HG03108 (cell line): ENCODE results near the gene CLCN7.
"Not testable (repeated sequence)": the region's sequence is repeated elsewhere in the genome, so short reads cannot be mapped to it uniquely, and the experiment has no call there.

Experiments
- ATAC-seq: cut with Tn5 transposase; IDR thresholded peaks from one replicate; pipeline ENCODE4 v1.9.1; 2021; ENCODE audit warnings: moderate library complexity; ENCODE audit not compliant: unreplicated experiment

CLCN7 gene

DNA sequence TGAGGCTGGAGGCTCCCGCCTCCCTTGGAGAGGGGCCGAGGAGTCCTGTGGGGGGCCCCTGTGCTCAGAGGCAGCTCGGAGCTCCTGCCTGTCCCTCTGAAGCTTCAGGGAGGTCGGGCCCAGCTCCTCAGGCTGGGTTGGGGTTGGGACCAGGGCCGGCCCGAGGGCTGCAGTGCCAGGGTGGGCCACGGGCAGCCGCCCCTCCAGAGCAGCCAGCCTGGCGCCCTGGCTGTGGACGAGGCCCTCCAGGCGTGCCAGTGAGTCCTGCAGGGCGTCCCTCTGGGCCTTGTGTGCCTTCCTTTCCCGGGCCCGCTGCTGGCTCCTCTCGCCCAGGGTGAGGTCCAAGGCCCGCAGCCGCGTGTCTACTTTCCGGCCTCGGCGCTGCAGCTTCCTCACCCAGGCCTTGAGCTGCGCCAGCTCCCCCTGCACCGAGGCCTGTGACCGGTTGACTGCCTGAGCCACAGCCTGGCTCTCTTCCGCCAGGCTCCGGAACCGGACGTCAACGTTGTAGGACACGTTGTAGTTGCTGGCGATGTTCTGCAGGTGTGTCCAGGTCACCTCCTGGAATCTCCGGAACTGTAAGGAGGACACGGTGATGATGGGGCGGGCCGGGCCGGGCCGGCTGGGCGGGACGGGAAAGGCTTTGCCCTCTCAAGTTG lies 12.7 kb upstream of the CLCN7 start:
- ATAC-seq: no peak

DNA sequence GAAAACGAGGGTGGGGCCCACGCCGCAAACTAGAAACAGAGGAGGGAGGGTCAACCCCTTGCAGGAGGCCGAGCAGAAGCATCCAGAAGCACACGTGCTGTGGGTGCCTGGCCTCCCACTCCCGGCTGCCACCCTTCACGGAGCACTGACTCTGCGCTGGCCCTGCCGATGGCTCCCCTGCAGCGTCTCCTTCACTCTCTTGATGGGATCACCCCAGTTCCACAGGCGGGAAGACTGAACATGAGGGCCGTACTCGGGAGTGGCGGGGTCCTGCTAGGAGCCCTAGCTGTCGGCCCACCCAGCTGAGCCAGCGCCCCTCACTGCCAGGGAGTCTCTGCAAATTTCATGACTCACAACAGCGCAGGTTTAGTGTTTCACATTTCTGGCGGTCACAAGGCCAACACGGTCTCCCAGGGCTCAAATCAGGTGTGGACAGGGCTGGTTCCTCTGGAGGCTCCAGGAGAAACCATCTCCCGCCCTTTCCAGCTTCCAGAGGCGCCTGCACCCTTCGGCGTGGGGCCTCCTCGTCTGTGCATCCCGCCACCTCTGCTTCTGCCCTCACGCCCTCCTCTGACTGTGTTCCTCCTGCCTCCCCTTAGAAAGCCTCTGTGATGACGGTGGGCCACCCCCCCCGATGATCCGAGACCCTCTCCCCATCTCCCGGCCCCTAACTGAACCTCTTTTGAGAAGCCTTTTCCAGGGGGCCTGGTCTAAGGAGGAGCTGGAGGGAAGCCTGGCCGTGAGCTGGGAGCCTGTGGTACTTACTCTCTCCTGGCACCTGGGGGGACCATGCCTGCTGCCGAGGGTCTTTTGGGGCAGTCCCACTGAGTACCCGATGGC lies 11.9 kb upstream of the CLCN7 start:
- no peak for ATAC-seq

DNA sequence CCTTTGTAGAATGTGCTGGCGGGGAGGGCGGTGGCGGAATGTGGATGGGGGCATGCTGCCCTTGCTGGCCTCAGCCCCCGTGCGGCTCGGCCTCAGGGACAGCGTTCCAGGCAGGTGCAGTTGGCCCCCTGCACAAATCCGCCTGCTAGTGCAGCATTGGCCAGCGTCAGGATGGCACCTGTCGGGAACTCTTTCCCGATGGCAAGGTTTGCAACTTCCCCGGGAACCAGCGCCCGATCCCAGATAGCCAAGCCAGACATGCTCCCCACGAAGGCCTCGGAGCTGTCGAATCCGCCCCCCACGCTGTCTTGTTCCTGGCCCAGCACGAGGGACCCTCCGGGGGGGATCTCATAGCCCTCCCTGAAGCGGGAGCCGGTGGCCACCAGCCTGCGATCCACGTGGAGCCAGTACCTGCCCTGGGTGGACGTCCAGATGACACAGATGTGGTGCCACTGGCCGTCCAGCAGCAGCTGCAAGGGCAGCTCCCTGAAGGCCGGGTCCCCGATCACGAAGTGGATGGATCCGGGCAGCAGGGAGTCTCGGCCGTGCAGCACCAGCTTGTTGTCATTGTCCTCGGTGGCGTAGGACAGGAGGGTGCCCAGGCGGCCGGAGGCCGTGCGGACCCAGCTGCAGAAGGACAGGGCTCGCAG lies 11.1 kb upstream of the CLCN7 start:
- no peak for ATAC-seq

DNA sequence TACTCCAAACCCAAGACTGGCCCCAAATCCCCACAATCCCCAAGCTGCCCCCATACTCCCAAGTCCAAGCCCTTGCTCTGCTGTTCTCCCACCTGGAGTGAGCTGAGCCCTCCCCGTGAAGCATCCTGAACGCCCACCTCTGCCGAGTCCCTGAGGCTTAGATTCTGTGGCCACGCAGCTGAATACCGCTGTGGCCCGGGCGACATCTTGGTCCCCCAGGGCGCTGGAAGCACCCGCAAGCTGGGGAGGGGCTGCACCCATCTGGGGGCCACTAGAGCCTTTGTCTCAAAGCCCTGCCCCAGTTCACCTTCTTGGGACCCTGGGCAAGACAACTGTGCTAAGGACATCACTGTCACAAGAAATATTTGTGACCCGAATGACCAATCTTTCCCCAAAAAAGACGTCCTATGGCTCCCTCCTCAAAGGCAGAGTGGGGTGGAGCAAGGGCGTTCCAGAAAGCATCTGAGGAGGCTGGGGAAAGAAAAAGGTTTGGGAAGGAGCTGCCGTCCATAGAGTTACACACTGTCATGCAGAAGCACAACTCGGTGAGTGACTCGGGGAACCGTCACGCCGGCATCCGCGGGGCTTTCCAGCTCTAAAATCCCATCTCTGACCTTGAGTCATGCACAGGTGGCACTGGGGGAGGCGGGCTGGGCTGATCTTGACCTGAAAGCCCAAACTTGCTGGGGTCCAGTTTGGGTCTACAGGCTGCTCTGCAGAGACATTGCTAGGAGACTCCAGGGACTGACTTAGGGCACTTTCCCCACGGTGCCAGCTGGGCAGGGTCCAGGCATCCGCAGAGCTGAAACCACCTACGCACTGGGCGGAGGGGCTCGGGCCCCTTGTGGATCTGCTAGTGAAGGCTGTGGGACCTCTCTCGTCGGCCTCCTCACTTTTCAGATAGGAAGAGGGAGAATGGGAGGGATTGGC lies 7.3 kb upstream of the CLCN7 start:
- ATAC-seq: no peak

DNA sequence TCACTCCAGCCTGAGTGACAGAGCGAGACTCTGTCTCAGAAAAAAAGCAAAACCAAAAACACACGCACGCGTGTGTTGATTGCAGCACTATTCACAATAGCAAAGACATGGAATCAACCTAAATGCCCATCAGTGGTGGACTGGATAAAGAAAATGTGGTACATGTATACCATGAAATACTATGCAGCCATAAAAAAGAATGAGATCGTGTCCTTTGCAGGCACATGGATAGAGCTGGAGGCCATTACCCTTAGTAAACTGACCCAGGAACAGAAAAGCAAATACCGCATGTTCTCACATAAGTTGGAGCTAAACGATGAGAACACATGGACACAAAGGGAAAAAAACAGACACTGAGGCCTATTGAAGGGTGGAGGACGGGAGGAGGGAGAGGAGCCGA lies 4.1 kb upstream of the CLCN7 start:
- not testable (repeated sequence) for ATAC-seq

DNA sequence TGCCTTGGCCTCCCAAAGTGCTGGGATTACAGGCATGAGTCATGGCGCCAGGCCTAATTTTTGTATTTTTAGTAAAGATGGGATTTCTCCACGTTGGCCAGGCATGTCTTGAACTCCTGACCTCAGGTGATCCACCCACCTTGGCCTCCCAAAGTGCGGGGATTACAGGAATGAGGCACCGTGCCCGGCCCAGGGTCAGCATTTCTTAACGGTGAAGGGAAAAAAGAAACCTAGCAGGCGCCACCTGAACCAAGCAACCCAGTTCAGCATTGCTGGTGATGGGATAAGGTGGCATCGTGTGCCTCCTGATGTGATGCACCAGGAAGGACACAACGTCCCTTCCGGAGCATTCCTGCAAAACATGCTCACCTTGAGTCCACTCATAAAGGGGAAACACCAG lies 2.2 kb upstream of the CLCN7 start:
- no peak for ATAC-seq

DNA sequence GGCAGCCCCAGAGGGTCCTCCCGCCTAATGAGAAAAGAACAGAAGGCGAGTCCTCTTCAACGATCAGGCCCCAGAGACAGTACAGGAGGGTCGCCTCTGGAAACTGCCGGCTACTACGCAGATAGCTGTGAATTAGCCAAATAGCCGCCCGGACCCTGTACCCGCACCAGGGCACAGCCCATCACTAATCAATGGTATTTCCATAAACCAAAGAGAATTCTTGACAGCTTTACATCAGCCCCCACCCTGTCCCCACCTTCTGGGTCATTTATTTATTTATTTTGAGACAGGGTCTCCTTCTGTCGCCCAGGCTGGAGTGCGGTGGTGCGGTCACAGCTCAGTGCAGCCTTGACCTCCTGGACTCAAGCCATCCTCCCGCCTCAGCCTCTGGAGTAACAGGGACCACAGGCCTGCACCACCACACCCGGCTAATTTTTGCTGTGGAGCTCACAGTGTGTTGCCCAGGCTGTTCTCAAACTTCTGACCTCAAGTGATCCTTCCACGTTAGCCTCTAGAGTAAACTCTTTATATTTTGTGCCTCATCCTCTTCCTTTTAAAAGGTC lies 805 bp upstream of the CLCN7 start:
- ATAC-seq: peak; percentile 3

DNA sequence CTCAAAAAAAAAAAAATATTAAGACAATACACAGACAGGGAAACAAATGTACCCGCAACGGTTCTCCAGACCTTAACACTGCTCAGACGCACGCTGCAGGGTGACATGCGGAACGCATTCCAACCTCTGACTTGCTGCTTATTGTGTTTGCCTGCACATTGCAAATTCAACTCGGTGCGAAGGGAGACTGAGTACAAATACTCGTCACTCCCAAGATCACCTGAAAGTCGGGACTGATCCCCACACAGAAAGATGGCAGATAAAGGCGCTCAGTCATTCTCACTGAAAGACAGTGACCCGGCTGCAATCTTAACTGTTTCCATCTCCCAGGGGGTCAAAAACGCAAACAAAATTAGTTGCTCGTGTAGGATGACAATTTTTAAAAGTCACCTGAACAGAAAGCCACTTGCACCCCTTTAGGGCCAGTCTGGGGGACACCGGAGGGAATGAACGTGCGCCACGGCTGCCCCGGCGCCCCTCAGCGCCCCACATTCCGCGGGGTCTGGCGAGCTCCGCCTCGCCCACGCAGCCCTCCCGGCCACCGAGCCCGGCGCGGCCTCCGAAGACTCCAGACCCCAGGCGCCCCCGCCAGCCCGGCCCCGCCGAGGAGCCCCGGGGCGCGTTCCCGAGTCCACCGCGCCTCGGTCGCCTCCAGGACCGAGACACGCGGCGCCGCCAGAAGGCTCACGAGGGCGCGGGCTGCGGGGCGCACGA lies 589 bp downstream of the CLCN7 start:
- ATAC-seq: peak; percentile 26

DNA sequence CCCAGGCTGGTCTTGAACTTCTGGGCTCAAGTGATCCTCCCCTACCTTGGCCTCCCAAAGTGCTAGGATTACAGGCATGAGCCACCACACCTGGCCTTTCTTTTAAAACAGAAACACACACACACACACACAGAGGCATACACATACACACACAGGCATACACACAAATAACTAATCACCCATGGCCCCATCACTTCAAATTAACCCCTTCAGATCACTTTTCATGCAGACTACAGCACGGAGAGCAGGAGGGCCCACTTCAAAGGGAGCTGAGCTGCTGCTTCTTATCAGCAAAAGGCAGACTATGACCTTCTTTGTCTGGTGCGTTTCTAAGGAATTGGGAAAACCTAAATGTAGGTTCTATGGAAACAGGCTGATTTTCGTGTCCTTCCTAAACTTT lies 1.9 kb downstream of the CLCN7 start:
- ATAC-seq: no peak

DNA sequence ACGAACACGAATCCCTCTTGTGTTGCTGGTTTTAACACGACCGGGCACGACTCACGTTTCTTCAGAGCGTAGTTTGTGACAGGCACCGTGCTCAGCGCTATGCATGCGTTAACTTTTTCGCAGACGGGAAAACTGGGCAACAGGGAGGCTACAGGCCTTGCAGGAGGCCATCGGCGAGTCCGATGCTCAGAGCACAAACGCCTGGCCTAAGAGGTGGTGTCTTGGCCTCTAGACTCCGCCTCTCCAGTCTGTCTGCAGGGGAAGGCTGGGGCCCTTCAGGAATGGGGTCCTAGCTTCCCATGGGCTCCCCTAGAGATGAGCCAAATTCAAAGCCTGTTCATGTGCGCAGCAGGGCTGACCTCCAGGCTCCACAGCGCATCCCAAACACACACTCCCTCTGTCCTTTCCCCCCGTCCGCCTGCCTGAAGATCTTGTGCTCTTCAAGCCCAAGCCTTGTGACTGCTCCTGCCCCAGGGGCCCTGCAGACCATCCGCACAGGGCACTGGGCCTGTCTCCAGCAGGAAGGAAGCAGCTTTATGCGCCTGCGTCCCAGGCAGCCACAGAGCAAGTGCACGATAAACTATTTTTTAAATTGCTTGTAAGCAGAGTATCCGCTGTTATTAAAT lies 3.1 kb downstream of the CLCN7 start:
- ATAC-seq: no peak

DNA sequence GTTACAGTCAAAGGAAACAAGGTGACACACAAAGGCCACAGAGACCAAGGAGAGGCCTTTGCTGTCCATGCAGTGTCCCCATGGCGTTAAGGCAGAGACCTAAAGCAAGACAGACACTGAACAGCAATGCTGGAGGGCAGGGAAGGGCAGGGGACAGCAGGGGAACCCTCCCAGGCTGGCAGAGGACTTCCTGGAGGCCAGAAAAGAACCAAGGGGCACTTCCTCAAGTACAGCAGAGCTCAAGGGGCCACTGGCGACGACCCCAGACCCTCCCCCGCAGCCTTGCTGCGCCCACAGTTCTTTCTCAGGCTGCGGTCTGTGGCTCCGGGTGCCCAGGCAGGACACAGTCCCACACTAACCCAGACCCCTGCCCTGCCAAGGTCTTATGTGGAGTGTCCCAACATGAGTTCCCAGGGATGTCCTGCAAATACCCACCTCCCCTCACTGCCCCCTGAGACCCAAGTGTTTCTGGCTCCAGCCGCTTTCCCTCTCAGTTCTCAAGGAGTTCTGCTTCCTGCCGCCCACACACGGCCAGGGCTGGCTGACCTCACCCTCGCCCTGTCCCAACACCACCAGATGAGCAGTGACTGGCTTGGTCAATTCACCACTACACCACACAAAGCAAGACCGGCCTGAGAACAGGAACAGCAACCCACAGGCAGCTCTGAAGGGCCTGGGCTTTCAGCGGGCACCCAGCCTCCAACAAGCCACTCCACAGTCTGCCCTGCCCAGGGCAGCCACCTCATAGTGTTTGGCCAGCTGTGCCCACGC lies 4.2 kb downstream of the CLCN7 start:
- no peak for ATAC-seq

DNA sequence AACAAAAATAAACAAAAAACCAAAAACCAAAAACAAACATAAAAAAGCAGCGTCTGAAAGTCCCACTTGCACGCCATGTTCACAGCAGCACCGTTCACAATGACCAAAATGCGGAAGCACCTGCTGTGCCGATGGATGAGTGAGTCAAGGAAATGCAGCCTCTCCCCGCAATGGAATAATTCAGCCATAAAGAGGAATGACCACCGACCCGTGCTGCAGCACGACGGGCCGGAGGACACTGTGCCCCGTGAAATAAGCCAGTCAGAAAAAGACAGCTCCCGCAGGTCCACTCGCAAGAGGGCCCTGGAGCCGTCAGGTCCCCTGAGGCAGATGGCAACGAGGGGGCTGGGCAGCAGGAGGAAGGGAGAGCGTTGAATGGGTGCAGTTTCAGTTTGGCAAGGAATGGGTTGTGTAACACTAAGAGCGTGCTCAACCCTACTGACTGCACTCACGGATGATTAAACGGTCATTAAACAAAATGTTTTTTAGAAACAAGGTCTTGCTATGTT lies 5.1 kb downstream of the CLCN7 start:
- no peak for ATAC-seq

DNA sequence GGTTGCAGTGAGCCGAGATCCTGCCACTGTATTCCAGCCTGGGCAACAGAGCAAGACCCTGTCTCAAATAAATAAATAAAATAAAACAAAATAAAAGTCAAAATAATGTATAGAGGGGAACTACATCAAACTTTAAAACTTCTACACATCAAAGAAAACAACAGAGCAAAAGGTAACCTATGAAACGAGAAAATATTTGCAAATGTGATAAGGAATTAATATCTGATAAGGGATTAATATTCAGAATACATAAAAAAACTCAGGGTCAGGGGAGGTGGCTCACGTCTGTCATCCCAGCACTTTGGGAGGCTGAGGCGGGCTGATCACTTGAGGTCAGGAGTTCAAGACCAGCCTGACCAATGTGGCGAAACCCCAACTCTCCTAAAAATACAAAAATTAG lies 5.7 kb downstream of the CLCN7 start:
- not testable (repeated sequence) for ATAC-seq

DNA sequence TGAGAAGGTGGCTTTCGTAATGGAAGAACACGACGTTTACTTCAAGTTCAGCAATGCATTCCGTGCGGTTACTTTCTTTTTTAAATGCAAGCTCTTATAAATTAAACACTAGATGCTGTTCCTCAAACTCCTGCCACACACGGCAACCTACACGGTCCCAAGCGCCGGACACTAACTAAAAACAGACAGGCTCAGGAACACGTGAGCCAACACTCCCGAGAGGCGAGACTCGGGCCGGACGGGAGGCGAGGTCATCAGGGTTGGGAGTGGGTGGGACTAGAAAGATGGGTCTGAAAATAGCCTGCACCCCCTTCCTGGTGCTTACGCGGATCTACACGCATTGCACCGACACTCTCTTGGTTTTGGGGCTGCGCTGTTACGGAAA lies 6.4 kb downstream of the CLCN7 start:
- no peak for ATAC-seq

DNA sequence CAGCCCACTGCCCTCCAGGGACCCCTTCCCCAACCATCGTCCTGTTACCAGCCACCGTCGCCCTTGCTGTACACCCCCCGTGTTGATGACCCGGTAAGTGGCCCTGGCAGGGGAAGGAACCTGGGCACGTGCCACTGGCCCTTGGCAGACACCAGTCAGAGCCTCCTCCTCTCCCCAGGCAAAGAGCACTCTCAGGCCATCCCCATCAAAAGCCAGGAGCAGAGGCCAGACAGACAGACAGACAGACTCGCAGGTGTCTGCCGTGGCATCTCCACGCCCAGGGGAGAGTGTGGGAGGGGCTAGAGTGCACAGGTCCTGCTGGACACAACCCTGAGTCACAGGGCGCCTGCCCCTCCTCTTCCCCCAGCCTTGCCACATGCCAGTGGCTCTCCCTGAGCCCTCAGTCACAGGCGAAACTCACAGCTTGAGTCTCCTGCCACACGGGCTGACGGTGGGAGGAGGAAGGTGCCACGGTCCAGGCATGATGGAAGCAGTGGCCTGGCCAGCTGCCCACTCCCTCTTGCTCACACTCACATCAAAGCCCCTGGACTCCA lies 7.8 kb downstream of the CLCN7 start:
- no peak for ATAC-seq

DNA sequence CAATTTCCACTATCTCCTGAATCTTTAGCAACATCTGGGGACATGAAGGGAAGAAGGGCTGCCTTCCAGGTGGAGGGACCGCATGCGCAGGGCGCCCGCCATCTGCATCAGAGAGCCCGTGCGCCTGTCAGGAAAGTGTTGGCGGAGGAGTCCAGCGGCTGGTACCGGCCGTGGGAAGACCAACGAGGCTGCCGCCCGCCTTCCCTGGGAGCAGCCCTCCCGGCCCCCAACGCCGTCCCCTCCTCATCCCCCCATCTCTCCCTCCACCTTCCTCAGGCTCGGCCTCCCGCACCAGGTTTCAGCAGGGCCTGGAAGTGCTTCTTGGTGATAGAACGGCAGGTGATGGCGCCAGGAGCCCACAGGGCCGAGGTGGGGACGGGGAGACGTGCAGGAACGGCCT lies 8.8 kb downstream of the CLCN7 start:
- ATAC-seq: no peak

DNA sequence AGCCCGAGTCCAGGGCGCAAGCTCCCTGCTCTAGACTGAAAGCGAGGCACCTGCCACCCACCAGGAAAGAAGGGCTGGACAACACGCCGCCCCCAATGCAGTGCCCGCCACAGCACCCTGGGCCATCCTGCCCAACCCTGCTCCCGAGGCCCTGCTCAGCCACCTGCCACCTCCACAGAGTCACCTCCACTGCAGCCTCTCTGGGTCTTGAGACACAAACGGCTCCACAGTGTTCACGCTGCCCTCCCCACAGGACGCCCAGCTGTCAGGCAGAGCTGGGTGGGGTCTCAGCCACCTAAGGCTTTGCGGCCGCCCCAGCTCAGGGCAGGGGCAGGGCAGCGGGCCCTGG lies 9.3 kb downstream of the CLCN7 start:
- no peak for ATAC-seq

DNA sequence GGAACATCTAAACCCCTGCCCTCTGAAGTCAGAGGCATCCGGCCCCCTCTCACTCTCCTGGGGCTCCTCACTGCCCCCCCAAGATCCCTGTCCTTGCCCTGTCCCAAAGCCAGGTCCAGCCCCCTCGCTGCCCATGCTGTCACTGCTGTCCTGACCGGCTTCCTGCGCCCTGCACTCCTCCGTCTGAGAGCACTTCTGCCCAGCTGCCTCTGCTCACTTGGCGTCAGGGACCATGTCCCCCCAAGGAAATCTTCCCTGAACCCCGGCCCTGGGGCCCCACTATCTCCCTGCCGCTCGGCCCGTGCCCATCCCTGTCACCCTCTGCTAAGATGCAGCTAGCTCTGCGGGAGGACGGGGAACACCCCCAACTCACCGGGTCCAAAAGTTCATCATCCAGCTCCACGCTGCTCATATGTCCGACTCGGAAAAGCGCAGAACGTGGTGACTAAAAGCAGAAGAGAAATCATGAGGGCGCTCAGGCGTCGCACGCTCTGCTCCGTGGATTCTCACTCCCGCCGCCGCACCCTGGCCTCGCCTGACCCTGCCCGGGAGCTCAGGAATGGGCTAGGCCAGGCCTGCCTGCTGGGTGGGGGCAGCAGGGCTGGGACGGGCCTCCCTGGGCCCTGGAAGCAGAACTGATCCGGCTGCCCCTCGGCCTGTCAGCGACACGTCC lies 9.8 kb downstream of the CLCN7 start:
- no peak for ATAC-seq
